ENCODE data around the gene SETD1B. TPM values are rescaled to one million over a fixed set of nuclear protein-coding genes. Genes with fewer than 3 reads are reported as not detected.
"Not testable (repeated sequence)": the region's sequence is repeated elsewhere in the genome, so short reads cannot be mapped to it uniquely, and the experiment has no call there.

Gene SETD1B
- 8.0 and 15.1 TPM in 2 replicates for total RNA-seq
- polyA plus RNA-seq: 2.4 and 3.8 TPM in 2 replicates

GRCh38 chr12:121803861-121804416, at the start of gene SETD1B:
Gene SETD1B (plus strand): TSS chr12:121804009. CDS start chr12:121804738, 729 bp downstream.
- no peaks in the 10 kb centered on the region for H3K36me3 ChIP-seq
- peak within 1 kb of the TSS; percentile 89 for H3K4me3 ChIP-seq
- peaks cover 15% of the 10 kb centered on the region for H3K4me1 ChIP-seq (ENCODE audit: low read depth)
- DNase-seq (ENCODE audit: low read depth in 1 of 2, low spot score in 1 of 2): peak; percentile 52 to 75
- H3K27me3 ChIP-seq: no peaks in the 10 kb centered on the region
- peak within 1 kb of the TSS; percentile 100 for H3K27ac ChIP-seq
- TF ChIP-seq CTCF (IDR thresholded peaks at IDR 0.05; ENCODE audit: low read depth, low read length): no peak
- no peaks in the 10 kb centered on the region for H3K9me3 ChIP-seq (ENCODE audit: low read depth)

- Histone ChIP-seq H3K36me3 (no peaks in the 10 kb centered on the region), H3K9me3 (ENCODE audit: low read depth) (no peaks in the 10 kb centered on the region), H3K4me1 (ENCODE audit: low read depth) (no peaks in the 10 kb centered on the region), H3K27ac (no peak overlapping the region), H3K27me3 (no peaks in the 10 kb centered on the region), H3K4me3 (no peak overlapping the region)
- TF ChIP-seq CTCF (IDR thresholded peaks at IDR 0.05; ENCODE audit: low read depth, low read length): no peak
- DNase-seq (ENCODE audit: low read depth in 1 of 2, low spot score in 1 of 2): no peak
These were observed 49.0 kb upstream of the SETD1B start for GRCh38 chr12:121754836-121755235.

GRCh38 chr12:121755591-121755990, 48.2 kb upstream of the SETD1B start:
- H3K9me3 ChIP-seq (ENCODE audit: low read depth): no peaks in the 10 kb centered on the region
- H3K27me3 ChIP-seq: no peaks in the 10 kb centered on the region
- no peaks in the 10 kb centered on the region for H3K4me1 ChIP-seq (ENCODE audit: low read depth)
- H3K27ac ChIP-seq: no peak overlapping the region
- no peaks in the 10 kb centered on the region for H3K36me3 ChIP-seq
- DNase-seq (ENCODE audit: low read depth in 1 of 2, low spot score in 1 of 2): no peak
- TF ChIP-seq CTCF (IDR thresholded peaks at IDR 0.05; ENCODE audit: low read depth, low read length): no peak
- H3K4me3 ChIP-seq: no peak overlapping the region

- H3K27me3 ChIP-seq; DNase-seq (ENCODE audit: low read depth in 1 of 2, low spot score in 1 of 2); H3K36me3 ChIP-seq; H3K9me3 ChIP-seq (ENCODE audit: low read depth); H3K27ac ChIP-seq; H3K4me3 ChIP-seq: not testable (repeated sequence)
- H3K4me1 ChIP-seq (ENCODE audit: low read depth): peaks cover 19% of the 10 kb centered on the region
These were observed 45.3 kb upstream of the SETD1B start for GRCh38 chr12:121758536-121758935.

GRCh38 chr12:121762269-121762668, 41.5 kb upstream of the SETD1B start:
- Histone ChIP-seq H3K4me3 (no peak overlapping the region), H3K27ac (peak overlapping the region; percentile 96), H3K27me3 (no peaks in the 10 kb centered on the region), H3K9me3 (ENCODE audit: low read depth) (no peaks in the 10 kb centered on the region), H3K4me1 (ENCODE audit: low read depth) (peaks cover 19% of the 10 kb centered on the region), H3K36me3 (no peaks in the 10 kb centered on the region)
- no peak for TF ChIP-seq CTCF (IDR thresholded peaks at IDR 0.05; ENCODE audit: low read depth, low read length)
- peak in 1 of 2 donors; percentile 77 for DNase-seq (ENCODE audit: low read depth in 1 of 2, low spot score in 1 of 2)

GRCh38 chr12:121764808-121765207, 39.0 kb upstream of the SETD1B start:
- DNase-seq (ENCODE audit: low read depth in 1 of 2, low spot score in 1 of 2): no peak
- no peaks in the 10 kb centered on the region for H3K9me3 ChIP-seq (ENCODE audit: low read depth)
- no peaks in the 10 kb centered on the region for H3K36me3 ChIP-seq
- no peak overlapping the region for H3K27ac ChIP-seq
- no peak for TF ChIP-seq CTCF (IDR thresholded peaks at IDR 0.05; ENCODE audit: low read depth, low read length)
- peaks cover 34% of the 10 kb centered on the region for H3K4me1 ChIP-seq (ENCODE audit: low read depth)
- H3K27me3 ChIP-seq: no peaks in the 10 kb centered on the region
- no peak overlapping the region for H3K4me3 ChIP-seq
